Measurements from ENCODE around the gene LITAFD.
A peak's percentile ranks its signal among the peaks of the same experiment; 100 is the strongest.

The LITAFD gene

DNA sequence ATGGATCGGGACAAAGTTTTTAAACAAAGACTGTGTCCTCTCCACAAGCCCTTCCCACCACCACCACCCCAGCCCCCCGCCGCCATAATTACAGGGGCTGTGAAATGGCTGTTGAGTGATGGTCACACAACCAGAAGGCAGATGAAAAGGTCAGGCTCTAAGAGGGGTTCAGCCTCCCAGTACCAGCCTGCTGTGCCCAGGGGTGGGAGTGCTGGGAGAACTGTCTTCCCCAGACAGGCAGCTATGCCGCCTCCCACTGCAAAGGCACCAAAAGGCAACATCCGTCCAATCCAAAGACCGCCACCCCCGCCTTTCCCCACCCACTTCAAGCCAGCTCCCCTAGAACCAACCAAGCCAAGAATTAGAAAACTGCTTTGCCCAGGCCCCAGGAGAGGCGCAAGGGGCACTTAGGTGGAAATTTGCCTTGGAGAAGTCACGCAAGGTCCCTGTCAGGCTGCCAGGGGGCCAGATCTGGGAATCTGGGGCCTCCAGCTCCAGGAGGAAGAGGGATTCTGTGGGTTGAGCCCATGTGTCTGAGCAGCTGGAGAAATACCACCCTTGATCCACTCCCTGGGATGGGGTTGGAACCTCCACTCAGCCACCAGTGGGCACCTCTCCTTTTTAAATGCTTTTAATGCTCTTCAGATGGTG lies 27.7 kb upstream of the LITAFD start:
- DNase-seq, result no peak
- in situ Hi-C loops (cut with MboI; ENCODE audit: low pct_unique_long_range_greater_than_20kb, low sequenced_read_pairs), result no loop called here

DNA sequence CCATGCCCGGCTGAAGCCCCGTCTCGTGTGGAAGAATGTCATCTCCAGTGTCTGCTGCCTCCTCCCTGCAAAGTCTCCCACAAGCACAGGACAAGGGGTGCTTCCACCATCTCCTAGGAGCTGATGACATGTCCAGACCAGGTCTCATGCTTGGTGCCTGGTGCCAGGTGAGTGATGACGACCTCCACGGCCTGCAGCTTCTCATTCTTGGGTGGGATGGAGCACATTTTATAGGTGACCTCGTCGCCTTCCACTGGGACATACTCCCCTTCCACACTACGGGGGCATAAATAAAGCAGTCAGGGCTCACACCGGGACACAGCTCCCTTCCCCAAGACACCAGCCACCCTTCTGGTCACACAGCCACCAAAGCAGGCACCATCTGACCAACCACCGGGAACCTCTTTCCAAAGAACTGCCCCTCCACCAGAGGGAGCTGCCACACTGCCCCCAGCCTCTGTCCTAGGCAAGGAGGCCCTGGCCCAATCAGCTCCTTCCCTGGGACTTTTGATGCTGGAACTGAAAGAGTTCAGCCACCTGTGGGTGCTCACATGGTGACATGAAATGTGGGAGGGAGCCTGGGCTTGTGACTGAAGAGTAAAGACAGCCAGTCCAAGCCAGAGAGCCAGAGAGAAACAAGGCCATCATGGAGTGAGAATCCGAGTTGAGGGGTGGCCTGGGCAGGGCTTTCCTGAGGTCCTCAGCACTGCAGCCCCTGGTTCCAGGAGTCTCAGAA lies 26.9 kb upstream of the LITAFD start:
- in situ Hi-C loops (cut with MboI; ENCODE audit: low pct_unique_long_range_greater_than_20kb, low sequenced_read_pairs), result no loop called here
- peak; percentile 47 for DNase-seq

DNA sequence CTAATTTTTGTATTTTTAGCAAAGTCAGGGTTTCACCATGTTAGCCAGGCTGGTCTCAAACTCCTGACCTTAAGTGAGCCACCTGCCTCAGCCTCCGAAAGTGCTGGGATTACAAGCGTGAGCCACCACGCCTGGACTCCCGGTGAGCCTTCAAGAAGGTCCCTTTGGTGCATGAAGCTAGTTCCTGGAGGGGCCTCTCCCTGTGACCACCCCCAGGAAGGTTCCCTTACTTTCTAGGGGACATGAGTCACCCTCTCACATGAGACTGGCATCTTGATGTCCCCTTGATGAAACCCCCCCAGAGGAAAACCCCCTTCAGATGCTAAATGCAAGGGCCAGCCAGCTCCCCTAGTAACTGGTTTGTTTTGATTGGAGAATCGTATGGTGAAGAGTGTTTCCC lies 26.2 kb upstream of the LITAFD start:
- in situ Hi-C loops (cut with MboI; ENCODE audit: low pct_unique_long_range_greater_than_20kb, low sequenced_read_pairs), result no loop called here
- no peak for DNase-seq

GRCh38 chr16:8858994-8859912 lies 22.9 kb upstream of the LITAFD start:
- DNase-seq, result no peak
- in situ Hi-C loops (cut with MboI; ENCODE audit: low pct_unique_long_range_greater_than_20kb, low sequenced_read_pairs), result no loop called here

DNA sequence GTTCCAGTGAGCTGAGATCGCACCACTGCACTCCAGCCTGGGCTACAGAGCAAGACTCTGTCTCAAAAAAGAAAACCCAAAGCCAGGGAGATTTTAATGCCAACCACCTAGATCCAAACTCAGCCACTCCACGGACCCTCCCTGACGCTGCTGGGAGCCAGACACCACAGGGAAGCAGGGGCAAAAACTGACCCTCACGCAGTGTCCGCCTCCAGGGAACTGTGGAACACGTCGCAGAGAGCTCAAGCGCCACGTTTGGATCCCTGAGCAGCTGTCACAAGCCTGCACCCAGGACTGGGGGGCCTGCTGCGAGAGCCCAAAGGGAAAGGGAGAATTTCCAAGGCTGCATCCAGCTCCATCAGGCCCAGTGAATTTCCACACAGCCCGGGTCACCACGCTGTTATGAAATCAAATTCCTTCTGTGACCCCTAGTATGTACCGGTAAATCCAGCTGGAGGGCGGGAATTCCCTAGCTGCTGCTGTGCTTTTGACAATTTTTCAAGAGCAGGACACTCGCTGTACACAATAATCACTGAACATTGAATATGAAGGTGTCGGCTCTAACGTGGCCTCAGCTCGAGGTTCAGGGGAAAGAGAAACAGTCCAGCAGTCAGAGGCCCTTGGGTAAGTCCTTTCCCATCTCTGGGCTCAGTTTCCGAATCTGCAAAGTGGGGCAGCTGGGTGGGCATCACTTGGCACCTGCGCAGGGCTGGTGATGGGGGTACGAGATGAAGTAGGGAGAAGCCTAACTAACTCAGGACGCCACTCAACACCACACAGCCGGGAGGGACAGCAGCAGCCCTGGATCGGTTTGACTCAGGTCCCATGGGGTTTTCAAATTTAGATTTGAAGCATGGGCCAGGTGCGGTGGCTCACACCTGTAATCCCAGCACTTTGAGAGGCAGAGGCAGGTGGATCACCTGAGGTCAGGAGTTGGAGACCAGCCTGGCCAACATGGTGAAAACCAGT lies 22.0 kb upstream of the LITAFD start:
- no peak for DNase-seq
- in situ Hi-C loops (cut with MboI; ENCODE audit: low pct_unique_long_range_greater_than_20kb, low sequenced_read_pairs), result no loop called here

DNA sequence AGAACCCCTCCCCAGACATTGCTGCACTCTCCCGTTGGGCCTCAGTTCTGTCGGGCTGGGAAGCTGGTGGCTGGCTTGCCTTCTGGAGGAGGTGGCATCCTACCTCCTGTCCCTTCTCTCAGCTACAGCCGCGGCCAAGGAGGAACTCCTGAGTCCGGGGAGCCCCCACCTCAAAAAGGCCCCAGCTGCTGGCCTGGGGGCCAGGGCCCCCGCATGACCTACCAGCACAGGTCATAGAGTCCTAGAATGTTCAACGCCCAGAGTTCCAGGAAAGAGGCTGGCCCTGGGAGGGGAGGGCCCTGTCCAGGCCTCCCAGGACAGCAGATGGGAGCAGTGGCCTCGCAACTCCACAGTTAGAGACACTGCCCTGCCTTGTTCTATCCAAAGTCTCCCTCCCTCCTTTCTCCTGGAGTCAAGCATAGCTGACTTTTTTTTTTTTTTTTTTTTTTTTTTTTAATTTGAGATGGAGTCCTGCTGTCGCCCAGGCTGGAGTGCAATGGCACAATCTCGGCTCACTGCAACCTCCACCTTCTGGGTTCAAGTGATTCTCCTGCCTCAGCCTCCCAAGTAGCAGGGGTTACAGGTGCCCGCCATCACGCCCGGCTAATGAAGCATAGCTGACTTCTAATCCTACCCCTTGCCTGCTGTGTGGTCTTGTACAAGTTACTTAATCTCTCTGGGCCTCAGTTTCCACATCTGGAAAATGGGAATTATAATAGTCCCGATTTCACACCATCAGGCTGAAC lies 20.4 kb upstream of the LITAFD start:
- in situ Hi-C loops (cut with MboI; ENCODE audit: low pct_unique_long_range_greater_than_20kb, low sequenced_read_pairs), result no loop called here

GRCh38 chr16:8862309-8863130 lies 19.6 kb upstream of the LITAFD start:
- DNase-seq, result no peak
- in situ Hi-C loops (cut with MboI; ENCODE audit: low pct_unique_long_range_greater_than_20kb, low sequenced_read_pairs), result no loop called here

More for the DNA sequence above, 20.4 kb upstream of the LITAFD start:
- DNase-seq, result no peak

GRCh38 chr16:8863594-8864424 lies 18.3 kb upstream of the LITAFD start:
- in situ Hi-C loops (cut with MboI; ENCODE audit: low pct_unique_long_range_greater_than_20kb, low sequenced_read_pairs), result no loop called here
- DNase-seq, result peak; percentile 32

GRCh38 chr16:8864480-8865110 lies 17.6 kb upstream of the LITAFD start:
- no peak for DNase-seq
- in situ Hi-C loops (cut with MboI; ENCODE audit: low pct_unique_long_range_greater_than_20kb, low sequenced_read_pairs), result no loop called here

- in situ Hi-C loops (cut with MboI; ENCODE audit: low pct_unique_long_range_greater_than_20kb, low sequenced_read_pairs), result no loop called here
- DNase-seq, result no peak
Observed at GRCh38 chr16:8865145-8865882, 16.8 kb upstream of the LITAFD start.

- no peak for DNase-seq
- in situ Hi-C loops (cut with MboI; ENCODE audit: low pct_unique_long_range_greater_than_20kb, low sequenced_read_pairs), result no loop called here
Observed at GRCh38 chr16:8866118-8866883, 15.8 kb upstream of the LITAFD start.

DNA sequence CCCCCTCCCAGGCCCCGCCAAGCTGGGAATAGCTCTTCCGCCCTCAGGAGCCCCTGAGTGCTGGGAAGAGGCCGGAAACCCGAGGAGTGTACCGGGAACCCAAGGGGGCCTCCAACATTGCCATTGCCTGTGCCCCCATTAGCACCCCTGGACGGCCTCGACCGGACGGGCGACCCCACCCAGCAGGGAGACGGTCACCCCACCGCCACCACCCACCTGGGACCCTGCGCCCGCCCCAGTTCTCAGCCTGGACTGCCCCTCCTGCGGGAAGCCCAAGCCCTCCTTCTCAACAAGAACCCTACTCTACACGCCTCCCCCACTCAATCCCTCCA lies 15.3 kb upstream of the LITAFD start:
- no peak for DNase-seq
- in situ Hi-C loops (cut with MboI; ENCODE audit: low pct_unique_long_range_greater_than_20kb, low sequenced_read_pairs), result no loop called here

GRCh38 chr16:8867216-8867931 lies 14.8 kb upstream of the LITAFD start:
- no peak for DNase-seq
- in situ Hi-C loops (cut with MboI; ENCODE audit: low pct_unique_long_range_greater_than_20kb, low sequenced_read_pairs), result no loop called here

DNA sequence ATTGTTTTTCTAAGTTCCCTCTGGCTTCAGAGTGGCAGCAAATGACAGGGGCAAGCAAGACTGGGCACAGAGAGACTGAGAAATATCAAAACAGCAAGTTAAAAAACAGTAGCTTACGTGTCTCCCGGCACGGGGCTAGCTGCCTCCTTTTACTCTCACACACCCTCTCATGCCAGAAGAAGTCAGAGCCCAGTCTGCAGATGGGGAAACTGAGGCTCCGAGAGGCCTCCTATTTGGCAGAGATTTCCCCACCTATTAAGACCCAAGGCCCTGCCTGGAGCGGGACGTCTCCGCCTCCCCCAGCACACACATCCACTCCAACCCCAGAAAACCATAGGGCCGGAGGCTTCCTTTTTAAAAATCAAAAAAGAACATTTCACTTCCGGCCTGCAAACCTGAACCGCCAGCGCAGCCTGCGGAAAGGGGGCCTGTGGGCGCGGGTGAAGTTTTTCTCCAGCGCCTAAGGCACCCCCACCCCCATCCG lies 14.2 kb upstream of the LITAFD start:
- DNase-seq, result no peak
- in situ Hi-C loops (cut with MboI; ENCODE audit: low pct_unique_long_range_greater_than_20kb, low sequenced_read_pairs), result no loop called here

Data from KBM-7 (cell line).